Measurements from ENCODE around the gene PDE6D.
"Not testable (repeated sequence)": the region's sequence is repeated elsewhere in the genome, so short reads cannot be mapped to it uniquely, and the experiment has no call there.

Gene PDE6D

DNA sequence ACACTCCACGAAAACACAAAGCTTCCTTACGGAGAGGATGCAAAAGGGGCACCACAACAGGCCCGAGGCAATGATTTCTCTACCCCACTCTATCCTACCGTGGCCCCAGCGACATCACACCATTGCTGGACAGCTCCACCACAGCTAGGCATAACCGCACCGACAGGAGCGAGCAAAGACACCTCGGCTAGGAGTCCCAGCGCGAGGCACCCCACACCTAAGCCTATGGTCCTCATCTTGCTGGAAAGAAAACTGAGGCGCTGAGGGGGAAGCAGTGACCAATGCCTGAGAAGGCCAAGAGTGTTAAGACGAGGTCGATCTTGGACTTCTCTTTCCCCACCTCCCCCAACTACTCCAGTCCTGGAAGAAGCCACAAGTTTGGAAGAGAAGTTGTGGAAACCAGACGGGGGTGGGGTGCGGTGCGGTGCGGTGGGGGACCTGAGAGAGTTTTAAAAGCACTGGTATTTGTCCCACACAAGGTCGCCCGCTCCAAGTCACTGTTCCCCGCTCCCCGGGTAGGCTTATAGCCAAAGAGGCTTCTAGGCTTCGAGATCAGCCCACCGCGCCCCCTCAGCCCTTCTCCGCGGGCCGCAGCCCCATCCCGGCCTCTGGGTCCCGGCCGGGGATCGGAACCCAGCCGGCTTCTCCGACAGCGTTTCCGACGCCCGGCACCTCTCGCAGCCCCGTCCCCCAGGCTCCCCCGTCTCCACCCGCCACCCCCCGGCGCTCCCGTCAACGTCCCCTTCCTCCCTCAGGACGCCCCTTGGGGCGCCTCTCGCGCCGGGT, 766 bp downstream of the PDE6D start:
- DNase-seq (ENCODE audit: low read depth in 1 of 2, low spot score in 1 of 2), result peak in 1 of 2 donors; percentile 1

GRCh38 chr2:231769170-231770136, 11.6 kb downstream of the PDE6D start:
- DNase-seq (ENCODE audit: low read depth in 1 of 2, low spot score in 1 of 2), result no peak

GRCh38 chr2:231765496-231765929, 15.6 kb downstream of the PDE6D start:
- no peak for DNase-seq (ENCODE audit: low read depth in 1 of 2, low spot score in 1 of 2)

DNA sequence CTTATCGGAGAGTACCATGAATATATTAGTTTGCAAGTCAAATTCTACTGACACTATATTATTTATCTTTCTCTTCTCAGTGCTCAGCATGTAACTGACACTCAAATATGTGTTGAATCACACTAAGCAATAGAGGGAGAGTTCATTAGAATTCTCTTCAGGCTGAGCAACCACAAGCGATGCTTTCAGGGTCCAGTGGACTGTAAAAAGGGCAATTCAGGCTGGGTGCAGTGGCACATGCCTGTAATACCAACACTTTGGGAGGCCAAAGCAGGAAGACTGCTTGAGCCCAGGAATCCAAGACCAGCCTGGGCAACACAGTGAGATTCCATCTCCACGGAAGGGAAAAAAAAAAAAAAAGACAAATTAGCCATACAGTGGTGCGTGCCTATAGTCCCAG, 16.3 kb downstream of the PDE6D start:
- DNase-seq (ENCODE audit: low read depth in 1 of 2, low spot score in 1 of 2), result no peak

DNA sequence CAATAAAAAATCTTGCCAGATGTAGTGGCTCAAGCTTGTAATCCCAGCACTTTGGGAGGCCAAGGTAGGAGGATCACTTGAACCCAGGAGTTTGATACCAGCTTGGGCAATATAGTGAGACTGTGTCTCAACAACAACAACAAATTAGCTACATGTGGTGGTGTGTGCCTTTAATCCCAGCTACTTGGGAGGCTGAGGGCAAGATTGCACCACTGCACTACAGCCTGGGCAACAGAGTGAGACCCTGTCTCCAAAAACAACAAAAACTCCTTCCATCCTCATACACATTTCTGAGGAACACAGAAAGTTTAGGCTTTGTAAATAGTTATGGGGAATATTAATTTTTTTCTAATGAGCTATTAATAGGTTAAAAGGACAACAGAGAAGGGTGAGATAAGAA, 17.0 kb downstream of the PDE6D start:
- DNase-seq (ENCODE audit: low read depth in 1 of 2, low spot score in 1 of 2), result no peak

DNA sequence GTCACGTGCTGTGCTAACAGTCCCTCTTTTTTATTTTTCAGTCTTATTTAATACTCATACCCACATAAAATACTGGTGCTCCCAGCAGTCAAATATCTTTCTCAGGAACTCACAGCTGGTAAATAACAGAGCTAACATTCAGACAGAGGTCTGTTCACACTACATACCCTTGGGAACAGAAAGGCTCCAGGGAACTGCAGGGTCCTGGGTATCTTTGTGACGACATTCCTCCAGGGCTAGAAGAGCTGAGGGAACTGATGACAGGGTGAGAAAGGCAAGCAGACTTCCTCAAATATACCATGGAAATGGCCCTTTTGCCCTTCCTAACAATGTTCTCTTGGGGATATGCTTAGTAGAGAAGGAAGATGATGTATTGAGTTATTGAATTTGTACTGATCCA, 19.3 kb downstream of the PDE6D start:
- no peak for DNase-seq (ENCODE audit: low read depth in 1 of 2, low spot score in 1 of 2)

- DNase-seq (ENCODE audit: low read depth in 1 of 2, low spot score in 1 of 2), result no peak
Observed at GRCh38 chr2:231752061-231752460, 29.0 kb downstream of the PDE6D start.

DNA sequence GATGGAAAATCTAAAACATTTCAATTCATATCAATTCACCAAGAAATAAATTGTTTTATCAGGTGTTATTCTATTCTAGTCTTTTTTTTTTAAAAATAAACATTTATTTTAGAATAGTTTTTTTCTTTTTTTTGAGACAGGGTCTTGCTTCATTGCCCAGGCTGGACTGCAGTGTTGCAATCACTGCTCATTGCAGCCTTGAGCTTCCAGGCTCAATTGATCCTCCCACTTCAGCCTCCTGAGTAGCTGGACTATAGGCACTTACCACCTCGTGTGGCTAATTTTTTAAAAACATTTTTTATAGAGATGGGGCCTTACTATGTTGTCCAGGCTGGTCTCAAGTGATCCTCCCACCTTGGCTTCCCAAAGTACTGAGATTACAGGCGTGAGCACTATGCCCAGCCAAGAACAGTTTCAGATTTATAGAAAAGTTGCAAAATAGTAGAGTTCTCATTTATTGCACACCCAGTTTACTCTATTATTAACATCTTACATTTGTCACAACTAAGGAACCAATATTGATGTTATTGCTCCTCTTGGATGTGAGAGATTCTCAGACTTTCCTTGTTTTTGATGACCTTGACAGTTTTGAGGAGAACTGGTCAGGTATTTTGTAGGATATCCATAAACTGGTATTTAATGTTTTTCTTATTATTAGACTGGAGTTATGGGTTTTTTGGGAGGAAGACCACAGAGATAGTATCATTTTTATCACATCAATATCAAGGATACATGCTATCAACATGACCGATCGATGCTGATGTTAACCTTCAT, 29.9 kb downstream of the PDE6D start:
- no peak for DNase-seq (ENCODE audit: low read depth in 1 of 2, low spot score in 1 of 2)

DNA sequence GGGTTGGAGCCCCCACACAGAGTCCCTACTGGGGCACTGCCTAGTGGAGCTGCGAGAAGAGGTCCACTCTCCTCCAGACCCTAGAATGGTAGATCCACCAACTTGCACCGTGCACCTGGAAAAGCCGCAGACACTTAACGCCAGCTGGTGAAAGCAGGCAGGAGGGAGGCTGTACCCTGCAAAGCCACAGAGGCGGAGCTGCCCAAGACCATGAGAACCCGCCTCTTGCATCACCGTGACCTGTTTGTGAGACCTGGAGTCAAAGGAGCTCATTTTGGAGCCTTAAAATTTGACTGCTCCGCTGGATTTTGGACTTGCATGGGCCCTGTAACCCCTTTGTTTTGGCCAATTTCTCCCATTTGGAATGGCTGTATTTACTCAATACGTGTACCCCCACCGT, 32.1 kb downstream of the PDE6D start:
- not testable (repeated sequence) for DNase-seq (ENCODE audit: low read depth in 1 of 2, low spot score in 1 of 2)

DNA sequence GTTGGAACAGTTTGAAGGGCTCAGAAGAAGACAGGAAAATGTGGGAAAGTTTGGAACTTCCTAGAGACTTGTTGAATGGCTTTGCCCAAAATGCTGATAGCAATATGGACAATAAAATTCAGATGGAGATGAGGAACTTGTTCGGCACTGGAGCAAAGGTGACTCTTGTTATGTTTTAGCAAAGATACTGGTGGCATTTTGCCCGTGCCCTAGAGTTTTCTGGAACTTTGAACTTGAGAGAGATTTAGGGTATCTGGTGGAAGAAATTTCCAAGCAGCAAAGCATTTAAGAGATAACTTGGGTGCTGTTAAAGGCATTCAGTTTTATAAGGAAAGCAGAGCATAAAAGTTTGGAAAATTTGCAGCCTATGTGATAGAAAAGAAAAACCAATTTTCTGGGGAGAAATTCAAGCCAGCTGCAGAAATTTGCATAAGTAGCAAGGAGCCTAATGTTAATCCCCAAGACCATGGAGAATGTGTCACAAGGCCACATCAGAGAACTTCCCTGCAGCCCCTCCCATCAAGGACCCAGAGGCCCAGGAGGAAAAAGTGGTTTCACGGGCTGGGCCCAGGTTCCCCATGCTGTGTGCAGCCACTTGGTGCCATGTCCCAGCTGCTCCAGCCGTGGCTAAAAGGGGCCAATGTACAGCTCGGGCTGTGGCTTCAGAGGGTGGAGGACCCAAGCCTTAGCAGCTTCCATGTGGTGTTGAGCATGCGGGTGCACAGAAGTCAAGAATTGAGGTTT, 32.8 kb downstream of the PDE6D start:
- not testable (repeated sequence) for DNase-seq (ENCODE audit: low read depth in 1 of 2, low spot score in 1 of 2)

GRCh38 chr2:231745303-231746038, 35.6 kb downstream of the PDE6D start:
- DNase-seq (ENCODE audit: low read depth in 1 of 2, low spot score in 1 of 2), result no peak

- no peak for DNase-seq (ENCODE audit: low read depth in 1 of 2, low spot score in 1 of 2)
Observed at GRCh38 chr2:231743376-231744116, 37.5 kb downstream of the PDE6D start.

DNA sequence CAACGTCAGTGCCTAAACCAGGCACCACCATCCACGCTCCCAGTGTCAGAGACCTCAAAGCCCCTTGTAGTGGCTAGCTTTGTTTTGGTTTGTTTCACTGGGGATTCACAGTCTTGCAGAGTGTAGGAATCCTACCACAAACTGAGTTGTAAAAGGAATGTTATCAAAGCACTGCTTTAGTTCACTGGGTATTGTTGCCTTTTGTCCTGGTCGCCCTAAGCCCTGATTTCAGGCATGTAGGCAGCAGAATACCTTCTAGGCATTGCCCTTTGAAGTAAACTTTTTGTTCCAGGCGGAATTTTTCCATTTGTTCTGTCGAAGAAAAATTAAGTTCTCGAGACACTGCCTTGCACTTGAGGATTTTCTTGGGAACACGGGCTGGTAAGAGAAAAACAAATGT, 43.3 kb downstream of the PDE6D start:
- no peak for DNase-seq (ENCODE audit: low read depth in 1 of 2, low spot score in 1 of 2)

GRCh38 chr2:231732604-231733003, 48.5 kb downstream of the PDE6D start:
- DNase-seq (ENCODE audit: low read depth in 1 of 2, low spot score in 1 of 2), result no peak

DNA sequence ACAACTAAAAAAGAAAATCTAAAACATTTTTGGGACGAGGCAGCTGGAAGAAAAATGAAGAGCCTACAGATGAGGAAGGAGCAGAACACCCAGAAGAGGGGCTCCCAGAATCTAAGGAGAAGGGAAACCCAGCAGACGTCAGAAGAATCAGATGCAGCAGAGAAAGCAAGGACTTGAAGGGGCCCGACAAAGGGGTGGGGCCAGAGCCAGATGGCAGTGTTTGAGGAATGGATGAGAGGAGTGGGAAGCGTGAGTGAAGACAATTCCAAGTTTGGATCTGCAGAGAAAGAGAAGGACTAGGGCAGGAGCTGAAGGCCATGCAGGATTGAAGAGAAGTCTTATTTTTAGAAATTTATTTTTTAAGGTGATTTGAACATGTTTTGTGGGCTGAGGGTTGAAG, 53.5 kb downstream of the PDE6D start:
- DNase-seq (ENCODE audit: low read depth in 1 of 2, low spot score in 1 of 2), result no peak

GRCh38 chr2:231726276-231726675, 54.8 kb downstream of the PDE6D start:
- no peak for DNase-seq (ENCODE audit: low read depth in 1 of 2, low spot score in 1 of 2)

DNA sequence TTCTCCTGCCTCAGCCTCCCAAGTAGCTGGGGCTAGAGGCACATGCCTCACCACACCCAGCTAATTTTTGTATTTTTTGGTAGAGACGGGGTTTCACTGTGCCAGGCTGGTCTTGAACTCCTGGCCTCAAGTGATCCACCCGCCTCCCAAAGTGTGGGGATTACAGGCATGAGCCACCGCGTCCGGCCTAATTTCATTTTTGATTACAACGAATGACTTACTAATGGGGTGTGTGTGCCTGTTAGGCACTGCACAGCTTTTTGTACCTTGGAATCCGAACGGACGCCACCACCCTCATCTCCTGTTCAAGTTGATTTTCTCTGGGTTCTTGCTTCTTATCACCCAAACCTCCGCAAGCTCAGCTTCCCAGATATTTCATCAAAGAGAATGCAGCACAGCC, 55.6 kb downstream of the PDE6D start:
- no peak for DNase-seq (ENCODE audit: low read depth in 1 of 2, low spot score in 1 of 2)

DNA sequence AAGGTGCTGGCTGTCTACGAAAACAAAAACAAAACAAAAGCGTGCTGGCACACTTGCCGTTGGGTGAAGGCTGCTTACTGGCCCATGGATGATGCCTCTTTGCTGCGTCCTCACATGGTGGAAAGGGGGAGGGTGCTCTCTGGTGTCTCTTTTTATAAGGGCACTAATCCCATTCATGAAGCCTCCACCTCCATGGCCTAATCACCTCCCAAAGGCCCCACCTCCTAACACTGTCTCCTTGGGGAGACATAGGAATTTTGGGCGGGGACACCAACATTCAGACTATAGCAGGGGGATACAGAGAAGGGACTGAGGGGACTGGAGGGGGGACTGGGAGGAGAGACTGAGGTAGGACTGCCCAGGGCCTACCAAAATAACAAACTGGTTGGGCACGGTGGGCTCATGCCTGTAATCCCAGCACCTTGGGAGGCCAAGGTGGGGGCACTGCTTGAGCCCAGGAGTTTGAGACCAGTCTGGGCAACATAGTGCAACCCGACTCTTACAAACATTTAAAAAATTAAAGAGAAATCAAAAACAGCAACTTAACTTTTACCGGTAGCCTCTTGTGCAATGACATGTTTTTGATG, 58.3 kb downstream of the PDE6D start:
- no peak for DNase-seq (ENCODE audit: low read depth in 1 of 2, low spot score in 1 of 2)

Data from stimulated activated CD4-positive, alpha-beta T cell treated with anti-CD3 and anti-CD28 coated beads, Interleukin-15, amount 100 ng/mL, for 1 hour (primary cell).